Endothelial cell of umbilical vein (primary cell): ENCODE measurements around the gene PODNL1. TPM values are rescaled to one million over a fixed set of nuclear protein-coding genes. Genes with fewer than 3 reads are reported as not detected.

Source experiments
- BruUV-seq: library from RNA; stranded (reverse); fragments of 400-500 nt; replicated peaks from 2 replicates; lab custom pipeline; 2021; lab: Mats Ljungman, UMichigan
- CTCF ChIA-PET: fragments of 300-600, 350-600 bp; sonication (Branson Sonifier 250); formaldehyde crosslinking; loops from one replicate; lab custom pipeline; 2021; ENCODE audit warnings: antibody characterized with exemption, inconsistent platforms; lab: Charles Lee
- POLR2A ChIA-PET: fragments of 300-600, 350-600 bp; sonication (Branson Sonifier 250); formaldehyde crosslinking; loops from one replicate; lab custom pipeline; 2021; ENCODE audit warnings: antibody characterized with exemption, inconsistent platforms; lab: Charles Lee
- DNase-seq: peaks from one replicate; pipeline ENCODE4 v3.0.0-alpha.2; 2011; ENCODE audit warnings: low read depth, low spot score
- FAIRE-seq: peaks from 2 replicates; lab custom pipeline; 2011; peaks lifted over from hg19 to GRCh38; lab: Jason Lieb, UNC
- H2AFZ ChIP-seq: 2 replicates; pipeline ENCODE4 v1.6.0; 2012; ENCODE audit warnings: low read depth, low read length, control low read depth, inconsistent platforms
- H3K27ac ChIP-seq: 2 replicates; pipeline ENCODE4 v1.5.1; 2011; ENCODE audit warnings: low read depth, mild to moderate bottlenecking, control low read depth, low read length, moderate library complexity; ENCODE audit not compliant: insufficient read depth
- H3K27me3 ChIP-seq, 2 experiments: 2 replicates each; pipeline versions ENCODE4 v1.6.0 to v1.6.1; 2011; ENCODE audit warnings: low read length in 2 of 2, mixed read lengths in 1 of 2; ENCODE audit not compliant: control insufficient read depth in 2 of 2, insufficient read depth in 2 of 2
- H3K36me3 ChIP-seq, 2 experiments: 2 replicates in 1 of 2; 3 replicates in 1 of 2; pipeline ENCODE4 v1.5.1; 2011; ENCODE audit warnings: low read length in 2 of 2, mild to moderate bottlenecking in 1 of 2, moderate library complexity in 1 of 2; ENCODE audit not compliant: control insufficient read depth in 2 of 2, insufficient read depth in 2 of 2; ENCODE audit errors: extremely low read depth in 1 of 2
- H3K4me1 ChIP-seq: 3 replicates; pipeline ENCODE4 v1.5.1; 2011; ENCODE audit warnings: mild to moderate bottlenecking, low read length; ENCODE audit not compliant: control insufficient read depth, insufficient read depth; ENCODE audit errors: extremely low read depth
- H3K4me2 ChIP-seq: 2 replicates; pipeline ENCODE4 v1.6.1; 2011; ENCODE audit warnings: low read length, control low read depth, mixed read lengths; ENCODE audit not compliant: insufficient read depth
- H3K4me3 ChIP-seq, 3 experiments: fragments of 200-600 bp in 1 of 3; sonication (generic), shearing (Covaris generic) in 1 of 3; replicated peaks in 1 of 3; 2 replicates each; pipeline ENCODE4 v1.5.1; 2011 to 2016; ENCODE audit warnings: control low read depth in 3 of 3, low read length in 3 of 3, mild to moderate bottlenecking in 2 of 3, inconsistent platforms in 1 of 3, low read depth in 1 of 3, moderate library complexity in 1 of 3; ENCODE audit not compliant: insufficient read depth in 1 of 3
- H3K79me2 ChIP-seq: 2 replicates; pipeline ENCODE4 v1.6.0; 2012; ENCODE audit warnings: low read length, inconsistent platforms; ENCODE audit not compliant: control insufficient read depth, insufficient read depth
- H3K9ac ChIP-seq: replicated peaks from 2 replicates; pipeline ENCODE3; 2011; ENCODE audit warnings: low read length, control low read depth; ENCODE audit not compliant: insufficient read depth; ENCODE audit errors: extremely low read depth
- H3K9me1 ChIP-seq: replicated peaks from 3 replicates; pipeline ENCODE4 v1.6.0; 2011; ENCODE audit warnings: mild to moderate bottlenecking, low read length; ENCODE audit not compliant: control insufficient read depth, insufficient read depth; ENCODE audit errors: extremely low read depth
- H3K9me3 ChIP-seq: replicated peaks from 2 replicates; pipeline ENCODE4 v1.5.1; 2012; ENCODE audit warnings: low read length, inconsistent platforms; ENCODE audit not compliant: control insufficient read depth, insufficient read depth
- H4K20me1 ChIP-seq: replicated peaks from 2 replicates; pipeline ENCODE3; 2011; ENCODE audit warnings: mild to moderate bottlenecking, low read length; ENCODE audit not compliant: control insufficient read depth, insufficient read depth; ENCODE audit errors: extremely low read depth
- EZH2 ChIP-seq: IDR thresholded peaks from 2 replicates; pipeline ENCODE4 v1.6.1; 2012; ENCODE audit warnings: borderline replicate concordance, low read depth, mild to moderate bottlenecking, moderate library complexity, low read length, inconsistent platforms; ENCODE audit not compliant: severe bottlenecking
- FOS ChIP-seq: IDR thresholded peaks from 2 replicates; pipeline ENCODE4 v1.6.1; 2011; ENCODE audit warnings: mild to moderate bottlenecking, low read length, moderate library complexity, borderline replicate concordance; ENCODE audit not compliant: insufficient read depth
- GATA2 ChIP-seq: IDR thresholded peaks from 2 replicates; pipeline ENCODE4 v1.7.0; 2011; ENCODE audit warnings: low read depth, mild to moderate bottlenecking, moderate library complexity, mixed read lengths, low read length; ENCODE audit not compliant: insufficient read length, insufficient read depth
- JUN ChIP-seq: IDR thresholded peaks from 2 replicates; pipeline ENCODE4 v1.6.1; 2011; ENCODE audit warnings: borderline replicate concordance, low read depth; ENCODE audit not compliant: insufficient read length, insufficient read depth
- MYC ChIP-seq: IDR thresholded peaks from one replicate; pipeline ENCODE4 v1.6.1; 2011; ENCODE audit warnings: mild to moderate bottlenecking, low read depth, low read length
- POLR2A ChIP-seq: IDR thresholded peaks from 2 replicates; pipeline ENCODE4 v1.6.1; 2012; ENCODE audit warnings: low read depth, mild to moderate bottlenecking, control low read depth, low read length
- POLR2AphosphoS5 ChIP-seq: IDR thresholded peaks from 2 replicates; pipeline ENCODE4 v1.6.1; 2012; ENCODE audit warnings: low read depth, mild to moderate bottlenecking, control low read depth, low read length, moderate library complexity; ENCODE audit not compliant: insufficient read depth
- dilution Hi-C: fragments of 300-500 bp; cut with MboI; formaldehyde crosslinking; loops from one replicate; pipeline ENCODE4 v1.15.0; 2019; ENCODE audit warnings: low sequenced_read_pairs; ENCODE audit not compliant: extremely low pct_ligation_motif_present
- intact Hi-C: fragments of 100-400 bp; cut with micrococcal nuclease; formaldehyde crosslinking; loops from one replicate; pipeline ENCODE4 v1.10.0; 2022
- polyA plus RNA-seq, 4 experiments: library from polyadenylated mRNA; depleted of rRNA in 3 of 4; stranded (reverse) in 3 of 4; unstranded in 1 of 4; fragments of >200 nt; gene quantifications; 2 replicates each; pipeline versions ENCODE4 v1.2.1 to v1.2.3, GENCODE V29; 2011 to 2012; ENCODE audit warnings: missing spikeins in 1 of 4
- total RNA-seq: library from RNA; stranded (reverse); gene quantifications from 2 replicates; pipeline ENCODE4 v1.2.3, GENCODE V29; 2021
- TF ChIP-seq, protein P1 (sequence below), 2 donors: IDR thresholded peaks; 1 replicate in 1 of 2; 2 replicates in 1 of 2; pipeline ENCODE4 v1.5.1; 2011; ENCODE audit warnings: low read length in 2 of 2, mild to moderate bottlenecking in 2 of 2, moderate library complexity in 2 of 2, control low read depth in 1 of 2, inconsistent platforms in 1 of 2, low read depth in 1 of 2; ENCODE audit not compliant: insufficient read depth in 1 of 2; ENCODE audit errors: extremely low read depth in 1 of 2
- TF ChIP-seq, protein P2 (sequence below): IDR thresholded peaks from 2 replicates; pipeline ENCODE4 v1.6.1; 2011; ENCODE audit not compliant: insufficient read depth, insufficient read length

PODNL1 gene
- total and polyA plus RNA-seq, 2 donors (not counting 3 experiments of a cell fraction or from before 2014, with no cell fraction given), result 0.21 TPM; not detected in 1

DNA sequence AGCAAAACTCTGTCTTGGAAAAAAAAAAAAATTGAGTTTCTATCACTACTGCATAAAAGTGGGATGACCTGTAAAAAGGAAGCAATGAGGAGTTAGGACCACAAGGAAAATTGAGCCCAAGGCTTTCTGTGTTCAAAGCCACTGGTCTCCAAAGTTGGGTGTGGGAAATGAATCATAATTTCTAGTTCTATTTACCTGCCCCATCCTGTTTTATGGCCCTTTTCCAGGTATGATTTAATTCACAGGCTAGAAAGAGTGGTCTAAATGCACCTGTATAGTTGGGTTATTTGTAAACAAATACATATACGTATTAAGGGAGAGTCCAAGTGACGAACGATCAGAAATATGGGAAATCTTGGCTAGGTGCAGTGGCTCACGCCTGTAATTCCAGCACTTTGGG, 8.2 kb upstream of the PODNL1 start:
- H3K27me3 ChIP-seq, result no peaks in the 10 kb centered on the region
- H3K9me1 ChIP-seq, result no peaks in the 10 kb centered on the region
- dilution Hi-C loops, result no loop called here
- H3K4me1 ChIP-seq, result no peaks in the 10 kb centered on the region
- H3K9ac ChIP-seq, result no peak overlapping the region
- no peaks in the 10 kb centered on the region for H4K20me1 ChIP-seq
- intact Hi-C loops, result no loop called here
- FAIRE-seq (no peak), DNase-seq (no peak)
- H3K4me2 ChIP-seq, result no peak overlapping the region
- no TSS peak for BruUV-seq
- TF ChIP-seq, protein P1, sequence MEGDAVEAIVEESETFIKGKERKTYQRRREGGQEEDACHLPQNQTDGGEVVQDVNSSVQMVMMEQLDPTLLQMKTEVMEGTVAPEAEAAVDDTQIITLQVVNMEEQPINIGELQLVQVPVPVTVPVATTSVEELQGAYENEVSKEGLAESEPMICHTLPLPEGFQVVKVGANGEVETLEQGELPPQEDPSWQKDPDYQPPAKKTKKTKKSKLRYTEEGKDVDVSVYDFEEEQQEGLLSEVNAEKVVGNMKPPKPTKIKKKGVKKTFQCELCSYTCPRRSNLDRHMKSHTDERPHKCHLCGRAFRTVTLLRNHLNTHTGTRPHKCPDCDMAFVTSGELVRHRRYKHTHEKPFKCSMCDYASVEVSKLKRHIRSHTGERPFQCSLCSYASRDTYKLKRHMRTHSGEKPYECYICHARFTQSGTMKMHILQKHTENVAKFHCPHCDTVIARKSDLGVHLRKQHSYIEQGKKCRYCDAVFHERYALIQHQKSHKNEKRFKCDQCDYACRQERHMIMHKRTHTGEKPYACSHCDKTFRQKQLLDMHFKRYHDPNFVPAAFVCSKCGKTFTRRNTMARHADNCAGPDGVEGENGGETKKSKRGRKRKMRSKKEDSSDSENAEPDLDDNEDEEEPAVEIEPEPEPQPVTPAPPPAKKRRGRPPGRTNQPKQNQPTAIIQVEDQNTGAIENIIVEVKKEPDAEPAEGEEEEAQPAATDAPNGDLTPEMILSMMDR (IDR thresholded peaks at IDR 0.05; ENCODE audit: extremely low read depth in 1 of 2, insufficient read depth in 1 of 2, low read depth in 1 of 2, low read length in 2 of 2), result no peak
- TF ChIP-seq EZH2 (no peak), FOS (no peak), JUN (no peak), MYC (no peak), GATA2 (no peak), POLR2A (no peak), POLR2AphosphoS5 (no peak)
- TF ChIP-seq, protein P2, sequence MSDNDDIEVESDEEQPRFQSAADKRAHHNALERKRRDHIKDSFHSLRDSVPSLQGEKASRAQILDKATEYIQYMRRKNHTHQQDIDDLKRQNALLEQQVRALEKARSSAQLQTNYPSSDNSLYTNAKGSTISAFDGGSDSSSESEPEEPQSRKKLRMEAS, result no peak
- ChIA-PET CTCF (no interaction called here), POLR2A (no interaction called here)
- no peaks in the 10 kb centered on the region for H3K9me3 ChIP-seq
- no peaks in the 10 kb centered on the region for H3K36me3 ChIP-seq
- H2AFZ ChIP-seq, result no peak overlapping the region
- no peaks in the 10 kb centered on the region for H3K79me2 ChIP-seq
- H3K4me3 ChIP-seq, result no peak overlapping the region
- no peak overlapping the region for H3K27ac ChIP-seq
